GM06990 (cell line): Measurements from ENCODE around the gene C4BPA.

Experiments
- DNase-seq: peaks from one replicate; pipeline ENCODE4 v3.0.0-alpha.2; 2011; ENCODE audit not compliant: insufficient read length; ENCODE audit errors: extremely low read depth
- H3K27me3 ChIP-seq: replicated peaks from 2 replicates; pipeline ENCODE4 v1.6.0; 2011; ENCODE audit warnings: low read length; ENCODE audit not compliant: control insufficient read depth, insufficient read depth
- H3K36me3 ChIP-seq: 2 replicates; pipeline ENCODE4 v1.5.1; 2011; ENCODE audit warnings: low read length; ENCODE audit not compliant: control insufficient read depth, insufficient read depth
- H3K4me3 ChIP-seq: replicated peaks from 2 replicates; pipeline ENCODE4 v1.5.1; 2011; ENCODE audit warnings: low read depth, mild to moderate bottlenecking, control low read depth, low read length
- CTCF ChIP-seq: IDR thresholded peaks from 2 replicates; pipeline ENCODE4 v1.5.1; 2011; ENCODE audit warnings: low read length, control low read depth, mild to moderate bottlenecking, inconsistent platforms; ENCODE audit not compliant: insufficient read depth, poor library complexity, severe bottlenecking

The C4BPA gene

GRCh38 chr1:207124389-207124788, 20.4 kb downstream of the C4BPA start:
- no peak overlapping the region for H3K4me3 ChIP-seq
- H3K36me3 ChIP-seq, result no peaks in the 10 kb centered on the region
- no peaks in the 10 kb centered on the region for H3K27me3 ChIP-seq
- no peak for TF ChIP-seq CTCF
- no peak for DNase-seq

- no peaks in the 10 kb centered on the region for H3K36me3 ChIP-seq
- no peak for TF ChIP-seq CTCF
- no peak overlapping the region for H3K4me3 ChIP-seq
- no peak for DNase-seq
- no peaks in the 10 kb centered on the region for H3K27me3 ChIP-seq
These were observed 24.4 kb downstream of the C4BPA start for GRCh38 chr1:207128336-207128921.

GRCh38 chr1:207129053-207129452, 25.0 kb downstream of the C4BPA start:
- no peak overlapping the region for H3K4me3 ChIP-seq
- DNase-seq, result no peak
- no peaks in the 10 kb centered on the region for H3K36me3 ChIP-seq
- H3K27me3 ChIP-seq, result no peaks in the 10 kb centered on the region
- TF ChIP-seq CTCF, result no peak

- TF ChIP-seq CTCF, result no peak
- Histone ChIP-seq H3K4me3 (no peak overlapping the region), H3K27me3 (no peaks in the 10 kb centered on the region), H3K36me3 (no peaks in the 10 kb centered on the region)
- DNase-seq, result no peak
These were observed 26.4 kb downstream of the C4BPA start for GRCh38 chr1:207130252-207131036.

- H3K27me3 ChIP-seq, result no peaks in the 10 kb centered on the region
- no peaks in the 10 kb centered on the region for H3K36me3 ChIP-seq
- no peak for TF ChIP-seq CTCF
- no peak overlapping the region for H3K4me3 ChIP-seq
- DNase-seq, result no peak
These were observed 27.1 kb downstream of the C4BPA start for GRCh38 chr1:207131163-207131562.
